Hepatocyte (in vitro differentiated cells): ENCODE data around the gene MYOF. TPM values are rescaled to one million over a fixed set of nuclear protein-coding genes. Genes with fewer than 3 reads are reported as not detected.

Experiments used
- DNase-seq: peaks from one replicate; pipeline ENCODE4 v3.0.0-alpha.2; 2016; ENCODE audit warnings: low spot score
- H2AFZ ChIP-seq: fragments of 200-600 bp; sonication (generic); 2 replicates; pipeline ENCODE4 v1.6.0; 2016; ENCODE audit warnings: antibody characterized with exemption, mild to moderate bottlenecking
- H3K27ac ChIP-seq: fragments of 200-600 bp; sonication (generic); 2 replicates; pipeline ENCODE4 v1.5.1; 2016; ENCODE audit warnings: mild to moderate bottlenecking
- H3K27me3 ChIP-seq: fragments of 200-600 bp; sonication (generic); 2 replicates; pipeline ENCODE4 v1.6.1; 2016
- H3K36me3 ChIP-seq: fragments of 200-600 bp; sonication (generic); replicated peaks from 2 replicates; pipeline ENCODE4 v1.5.1; 2016; ENCODE audit warnings: low read depth; ENCODE audit not compliant: insufficient read depth
- H3K4me1 ChIP-seq: fragments of 200-600 bp; sonication (generic); 2 replicates; pipeline ENCODE4 v1.5.1; 2016; ENCODE audit warnings: mild to moderate bottlenecking, moderate library complexity; ENCODE audit not compliant: insufficient read depth
- H3K4me2 ChIP-seq: fragments of 200-600 bp; sonication (generic); 2 replicates; pipeline ENCODE4 v1.6.0; 2016
- H3K4me3 ChIP-seq: fragments of 200-600 bp; sonication (generic); 2 replicates; pipeline ENCODE4 v1.5.1; 2016; ENCODE audit warnings: mild to moderate bottlenecking
- H3K79me2 ChIP-seq: fragments of 200-600 bp; sonication (generic); 2 replicates; pipeline ENCODE4 v1.6.0; 2017; ENCODE audit warnings: mild to moderate bottlenecking
- H3K9me2 ChIP-seq: fragments of 200-600 bp; sonication (generic); replicated peaks from 2 replicates; pipeline ENCODE4 v1.6.0; 2017; ENCODE audit warnings: mild to moderate bottlenecking; ENCODE audit not compliant: insufficient read depth
- H3K9me3 ChIP-seq: fragments of 200-600 bp; sonication (generic); 2 replicates; pipeline ENCODE4 v1.5.1; 2016; ENCODE audit warnings: low read depth, mild to moderate bottlenecking
- H4K20me1 ChIP-seq: fragments of 200-600 bp; sonication (generic); 2 replicates; pipeline ENCODE4 v1.6.0; 2016; ENCODE audit warnings: mild to moderate bottlenecking; ENCODE audit not compliant: insufficient read depth, poor library complexity, severe bottlenecking
- CTCF ChIP-seq: fragments of 200-600 bp; sonication (generic); IDR thresholded peaks from 2 replicates; pipeline ENCODE4 v1.5.1; 2016; ENCODE audit warnings: antibody characterized with exemption, mild to moderate bottlenecking; ENCODE audit not compliant: poor library complexity
- EZH2 ChIP-seq: fragments of 200-600 bp; sonication (generic); IDR thresholded peaks from 2 replicates; pipeline ENCODE4 v1.6.1; 2016; ENCODE audit warnings: antibody characterized with exemption, mild to moderate bottlenecking, borderline replicate concordance
- EZH2phosphoT487 ChIP-seq: fragments of 200-600 bp; sonication (generic); IDR thresholded peaks from one replicate; pipeline ENCODE4 v1.6.1; 2018; ENCODE audit warnings: antibody characterized with exemption, mild to moderate bottlenecking, low read depth, moderate library complexity; ENCODE audit not compliant: unreplicated experiment, severe bottlenecking
- WGBS: methylation state at CpG from one replicate; pipeline ENCODE4 v1.1.6; 2016; ENCODE audit warnings: low lambda C conversion rate; ENCODE audit errors: missing lambda C conversion rate; 5-methylcytosine and 5-hydroxymethylcytosine counted together
- polyA plus RNA-seq: library from polyadenylated mRNA; unstranded; fragments of >200 nt; fragmentation: Nextera tagmentation; extraction: Ambion mirVana; gene quantifications from 2 replicates; pipeline ENCODE4 v1.2.1, GENCODE V29; 2016
- total RNA-seq: library from RNA; depleted of rRNA; stranded (reverse); fragments of >200 nt; gene quantifications from 2 replicates; pipeline ENCODE4 v1.2.3, GENCODE V29; 2014

Gene MYOF
- total and polyA plus RNA-seq, 2 experiments from 2014 or later, result 16.6 to 47.9 TPM

- no peaks in the 10 kb centered on the region for H3K36me3 ChIP-seq
- no peaks in the 10 kb centered on the region for H4K20me1 ChIP-seq
- no peak overlapping the region for H2AFZ ChIP-seq
- H3K27ac ChIP-seq, result peak overlapping the region; percentile 95
- peaks cover 52% of the 10 kb centered on the region for H3K4me1 ChIP-seq
- DNase-seq, result peak; percentile 47
- H3K27me3 ChIP-seq, result no peaks in the 10 kb centered on the region
- TF ChIP-seq CTCF, result no peak
- no peak for TF ChIP-seq EZH2
- H3K79me2 ChIP-seq, result peaks cover 5% of the 10 kb centered on the region
- H3K4me2 ChIP-seq, result peak overlapping the region; percentile 58
- 55% methylated on average over 19 of the region's 19 CpGs for WGBS
- H3K9me3 ChIP-seq, result no peaks in the 10 kb centered on the region
- H3K9me2 ChIP-seq, result no peaks in the 10 kb centered on the region
- no peak overlapping the region for H3K4me3 ChIP-seq
Observed at GRCh38 chr10:93437946-93438612, 44.1 kb downstream of the MYOF start.

GRCh38 chr10:93437086-93437945 is 44.8 kb downstream of the MYOF start:
- H3K4me2 ChIP-seq, result peak overlapping the region; percentile 58
- peaks cover 52% of the 10 kb centered on the region for H3K4me1 ChIP-seq
- no peak overlapping the region for H3K4me3 ChIP-seq
- H3K9me2 ChIP-seq, result no peaks in the 10 kb centered on the region
- no peaks in the 10 kb centered on the region for H3K9me3 ChIP-seq
- H3K27ac ChIP-seq, result peak overlapping the region; percentile 95
- H3K27me3 ChIP-seq, result no peaks in the 10 kb centered on the region
- no peaks in the 10 kb centered on the region for H3K36me3 ChIP-seq
- 13% methylated on average over 18 of the region's 18 CpGs for WGBS
- H4K20me1 ChIP-seq, result no peaks in the 10 kb centered on the region
- no peak overlapping the region for H2AFZ ChIP-seq
- peak; percentile 95 for DNase-seq
- TF ChIP-seq EZH2phosphoT487 (no peak), EZH2 (no peak), CTCF (no peak)
- H3K79me2 ChIP-seq, result peaks cover 5% of the 10 kb centered on the region

- Histone ChIP-seq H3K27ac (peak overlapping the region; percentile 95), H3K27me3 (no peaks in the 10 kb centered on the region), H3K79me2 (peaks cover 5% of the 10 kb centered on the region), H2AFZ (no peak overlapping the region), H4K20me1 (no peaks in the 10 kb centered on the region), H3K4me2 (peak overlapping the region; percentile 16), H3K36me3 (no peaks in the 10 kb centered on the region), H3K4me1 (peaks cover 52% of the 10 kb centered on the region), H3K9me3 (no peaks in the 10 kb centered on the region), H3K9me2 (no peaks in the 10 kb centered on the region), H3K4me3 (no peak overlapping the region)
- TF ChIP-seq CTCF, result no peak
- no peak for TF ChIP-seq EZH2phosphoT487
- no peak for TF ChIP-seq EZH2
- WGBS, result 30% methylated on average over 4 of the region's 4 CpGs
- DNase-seq, result peak; percentile 77
Observed at GRCh38 chr10:93436591-93437085, 45.5 kb downstream of the MYOF start.
